PFSK-1 (cell line): ENCODE results near the gene APEX1.

Source experiments
- FOXP2 ChIP-seq: optimal IDR thresholded peaks from 2 replicates; pipeline ENCODE3; 2011; ENCODE audit warnings: borderline replicate concordance, control low read depth, inconsistent platforms; ENCODE audit not compliant: insufficient read depth; ENCODE audit errors: extremely low read length, extremely low read depth
- POLR2AphosphoS5 ChIP-seq: IDR thresholded peaks from 2 replicates; pipeline ENCODE4 v1.6.1; 2012; ENCODE audit warnings: low read depth, mild to moderate bottlenecking, control low read depth, low read length, moderate library complexity
- SIN3A ChIP-seq: IDR thresholded peaks from 2 replicates; pipeline ENCODE4 v1.6.1; 2012; ENCODE audit warnings: mild to moderate bottlenecking, low read length, moderate library complexity, borderline replicate concordance; ENCODE audit not compliant: insufficient read depth
- TAF1 ChIP-seq: IDR thresholded peaks from 2 replicates; pipeline ENCODE4 v1.6.1; 2012; ENCODE audit warnings: low read length, control low read depth, borderline replicate concordance; ENCODE audit not compliant: insufficient read depth
- TF ChIP-seq, protein P1 (sequence below), 2 experiments: IDR thresholded peaks; 2 replicates each; pipeline versions ENCODE4 v1.6.1 to v1.8.0; 2011 to 2012; ENCODE audit warnings: low read depth in 2 of 2, low read length in 2 of 2, control low read depth in 1 of 2, inconsistent platforms in 1 of 2, mild to moderate bottlenecking in 1 of 2, moderate library complexity in 1 of 2; ENCODE audit not compliant: insufficient read depth in 1 of 2

Gene APEX1

DNA sequence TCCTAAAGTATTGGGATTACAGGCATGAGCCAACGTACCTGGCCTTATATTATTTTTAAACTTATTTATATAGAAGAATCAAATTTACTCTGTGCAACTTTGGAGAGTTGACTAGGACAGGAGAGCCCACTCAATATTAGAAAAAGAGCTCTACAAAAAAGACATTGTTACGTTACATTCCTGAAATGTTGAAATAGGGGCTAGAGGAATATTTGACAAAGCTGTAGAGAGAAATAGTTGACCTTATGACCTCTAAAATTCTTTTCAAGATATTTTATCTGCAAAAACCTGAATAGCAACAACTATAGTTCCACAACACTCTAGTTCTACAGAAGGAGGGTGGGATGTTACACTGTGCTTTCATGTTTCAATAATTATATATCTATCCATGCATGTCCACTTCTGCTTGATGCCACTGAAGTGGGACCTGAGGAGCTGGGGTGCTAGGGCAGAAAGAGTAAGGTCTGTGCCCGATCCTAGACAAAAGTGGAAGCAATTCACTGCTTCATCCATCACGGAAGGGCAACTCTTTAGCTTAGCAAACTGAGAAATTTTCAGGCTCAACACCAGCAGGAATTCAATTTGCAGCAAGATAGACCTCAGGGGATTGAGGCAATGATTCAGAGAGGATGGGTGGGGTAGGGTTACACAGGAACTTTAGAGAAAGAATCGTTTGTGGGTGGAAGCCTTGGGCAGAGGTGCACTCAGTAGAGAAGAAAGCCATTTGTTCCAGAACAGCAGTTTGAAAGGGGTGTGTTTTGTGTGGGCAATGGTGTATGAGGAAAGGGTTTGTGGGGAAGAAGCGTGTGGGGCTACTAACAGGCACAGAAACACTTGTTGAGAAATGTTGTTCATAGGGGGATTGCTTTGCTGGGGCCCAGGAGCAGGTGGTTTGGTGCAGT is 34.3 kb downstream of the APEX1 start:
- no peak for TF ChIP-seq POLR2AphosphoS5
- no peak for TF ChIP-seq FOXP2
- TF ChIP-seq SIN3A = no peak
- no peak for TF ChIP-seq TAF1
- TF ChIP-seq, protein P1, sequence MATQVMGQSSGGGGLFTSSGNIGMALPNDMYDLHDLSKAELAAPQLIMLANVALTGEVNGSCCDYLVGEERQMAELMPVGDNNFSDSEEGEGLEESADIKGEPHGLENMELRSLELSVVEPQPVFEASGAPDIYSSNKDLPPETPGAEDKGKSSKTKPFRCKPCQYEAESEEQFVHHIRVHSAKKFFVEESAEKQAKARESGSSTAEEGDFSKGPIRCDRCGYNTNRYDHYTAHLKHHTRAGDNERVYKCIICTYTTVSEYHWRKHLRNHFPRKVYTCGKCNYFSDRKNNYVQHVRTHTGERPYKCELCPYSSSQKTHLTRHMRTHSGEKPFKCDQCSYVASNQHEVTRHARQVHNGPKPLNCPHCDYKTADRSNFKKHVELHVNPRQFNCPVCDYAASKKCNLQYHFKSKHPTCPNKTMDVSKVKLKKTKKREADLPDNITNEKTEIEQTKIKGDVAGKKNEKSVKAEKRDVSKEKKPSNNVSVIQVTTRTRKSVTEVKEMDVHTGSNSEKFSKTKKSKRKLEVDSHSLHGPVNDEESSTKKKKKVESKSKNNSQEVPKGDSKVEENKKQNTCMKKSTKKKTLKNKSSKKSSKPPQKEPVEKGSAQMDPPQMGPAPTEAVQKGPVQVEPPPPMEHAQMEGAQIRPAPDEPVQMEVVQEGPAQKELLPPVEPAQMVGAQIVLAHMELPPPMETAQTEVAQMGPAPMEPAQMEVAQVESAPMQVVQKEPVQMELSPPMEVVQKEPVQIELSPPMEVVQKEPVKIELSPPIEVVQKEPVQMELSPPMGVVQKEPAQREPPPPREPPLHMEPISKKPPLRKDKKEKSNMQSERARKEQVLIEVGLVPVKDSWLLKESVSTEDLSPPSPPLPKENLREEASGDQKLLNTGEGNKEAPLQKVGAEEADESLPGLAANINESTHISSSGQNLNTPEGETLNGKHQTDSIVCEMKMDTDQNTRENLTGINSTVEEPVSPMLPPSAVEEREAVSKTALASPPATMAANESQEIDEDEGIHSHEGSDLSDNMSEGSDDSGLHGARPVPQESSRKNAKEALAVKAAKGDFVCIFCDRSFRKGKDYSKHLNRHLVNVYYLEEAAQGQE (IDR thresholded peaks at IDR 0.05; ENCODE audit: insufficient read depth in 1 of 2, low read depth in 2 of 2, low read length in 2 of 2) = no peak

DNA sequence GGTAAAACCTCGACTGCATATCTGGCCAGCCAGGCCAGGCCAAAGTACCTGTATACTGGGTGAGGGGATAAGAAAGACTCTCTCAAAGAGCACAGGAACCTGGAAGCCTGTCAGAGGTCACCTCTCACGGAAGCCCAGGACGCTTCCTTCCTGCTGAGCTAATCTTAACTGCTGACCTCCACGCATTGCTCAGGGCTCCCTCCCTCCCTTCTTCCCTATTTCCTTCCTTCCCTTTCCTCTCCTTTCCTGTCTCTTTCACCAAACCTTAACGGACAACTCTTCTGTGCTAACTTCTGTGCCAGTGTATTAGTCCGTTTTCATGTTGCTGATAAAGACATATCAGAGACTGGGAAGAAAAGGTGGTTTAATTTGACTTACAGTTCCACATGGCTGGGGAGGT is 35.5 kb downstream of the APEX1 start:
- no peak for TF ChIP-seq SIN3A

DNA sequence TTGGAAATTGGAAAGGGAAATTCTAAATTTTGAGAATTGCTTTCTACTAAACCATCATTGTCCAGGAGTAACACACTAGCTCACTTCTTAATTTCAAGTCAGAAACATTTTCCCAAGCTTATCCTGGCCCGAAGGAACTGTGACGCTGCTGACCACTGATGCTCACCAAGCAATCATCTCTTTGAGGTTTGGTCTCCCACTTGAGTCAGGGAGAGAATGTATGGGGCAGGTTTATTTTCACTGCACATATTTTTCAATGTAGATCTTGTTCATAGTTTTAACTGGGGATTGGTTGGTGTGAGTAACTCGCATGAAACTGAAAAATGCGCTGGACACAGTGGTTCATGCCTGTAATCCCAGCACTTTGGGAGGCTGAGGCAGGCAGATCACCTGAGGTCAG is 37.5 kb downstream of the APEX1 start:
- TF ChIP-seq TAF1 (no peak), FOXP2 (no peak), SIN3A (no peak), POLR2AphosphoS5 (no peak)
- TF ChIP-seq, protein P1 (IDR thresholded peaks at IDR 0.05; ENCODE audit: insufficient read depth in 1 of 2, low read depth in 2 of 2, low read length in 2 of 2) = no peak

DNA sequence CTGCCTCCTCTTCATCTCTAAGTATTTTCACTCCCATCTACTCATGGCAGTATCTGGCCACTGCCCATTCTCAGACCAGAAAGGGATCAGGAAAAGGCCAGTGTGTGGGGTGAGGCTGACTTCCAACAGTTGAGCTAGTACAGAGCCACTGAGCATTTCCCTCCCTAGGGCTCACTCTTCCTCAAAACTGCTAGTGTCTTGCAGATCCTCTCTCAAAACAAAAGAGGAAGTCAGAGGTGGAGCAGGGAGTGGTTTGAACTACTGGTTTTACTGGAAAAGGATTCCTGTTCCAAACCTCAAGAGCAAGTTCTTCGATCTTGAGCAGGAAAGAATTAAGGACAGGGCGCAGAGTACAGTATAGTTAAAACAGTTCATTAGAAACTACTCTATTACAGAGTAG is 38.6 kb downstream of the APEX1 start:
- TF ChIP-seq, protein P1 (IDR thresholded peaks at IDR 0.05; ENCODE audit: insufficient read depth in 1 of 2, low read depth in 2 of 2, low read length in 2 of 2) = no peak
- TF ChIP-seq FOXP2 = no peak
- no peak for TF ChIP-seq POLR2AphosphoS5

DNA sequence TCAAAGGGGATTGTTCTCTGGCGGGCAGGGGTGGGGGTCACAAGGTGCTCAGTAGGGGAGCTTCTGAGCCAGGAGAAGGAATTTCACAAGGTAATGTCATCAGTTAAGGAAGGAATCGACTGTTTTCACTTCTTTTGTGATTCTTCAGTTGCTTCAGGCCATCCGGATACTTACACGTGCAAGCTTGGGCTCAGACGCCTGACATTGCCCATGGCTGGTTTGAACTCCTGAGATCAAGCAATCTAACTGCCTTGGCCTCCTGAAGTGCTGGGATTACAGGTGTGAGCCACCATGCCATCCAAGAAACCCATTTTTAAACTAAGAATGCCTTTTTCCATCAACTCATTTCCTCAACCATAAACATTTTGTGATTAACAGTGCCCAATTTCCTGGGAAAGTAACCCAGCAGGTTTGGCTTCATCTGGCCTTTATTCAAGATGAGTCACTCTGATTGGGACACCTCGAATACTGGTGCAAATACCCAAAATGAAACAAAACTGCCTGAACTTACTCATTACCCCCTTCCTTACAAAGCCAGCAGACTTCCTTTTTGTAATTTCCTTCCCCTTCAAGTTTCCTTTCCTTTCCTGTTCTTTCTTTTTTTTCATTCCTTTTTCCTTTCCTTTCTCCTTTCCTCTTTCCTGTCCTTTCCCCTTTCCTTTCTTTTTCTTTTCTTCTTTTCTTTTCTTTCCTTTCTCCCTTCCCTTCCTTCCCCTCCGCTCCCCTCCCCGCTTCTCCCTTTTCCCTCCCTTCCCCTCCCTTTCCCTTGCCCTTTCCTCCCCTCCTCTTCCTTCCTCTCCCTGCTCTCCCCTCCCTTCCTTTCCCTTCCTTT is 40.1 kb downstream of the APEX1 start:
- TF ChIP-seq FOXP2 (no peak), TAF1 (no peak), POLR2AphosphoS5 (no peak), SIN3A (no peak)
- TF ChIP-seq, protein P1 (IDR thresholded peaks at IDR 0.05; ENCODE audit: insufficient read depth in 1 of 2, low read depth in 2 of 2, low read length in 2 of 2) = no peak
